Lung (tissue), 12 donors: ENCODE data around the gene DAZAP2. TPM values are rescaled to one million over a fixed set of nuclear protein-coding genes. Genes with fewer than 3 reads are reported as not detected.
A peak's percentile ranks its signal among the peaks of the same experiment; 100 is the strongest.

Source experiments
- ATAC-seq: fragments of 200-7000 bp; cut with Tn5 transposase; one replicate; pipeline ENCODE4 v1.9.1; 2020; ENCODE audit warnings: moderate number of reproducible peaks; ENCODE audit not compliant: insufficient read depth, low FRiP score
- DNase-seq, 3 donors: peaks; one replicate each; pipeline ENCODE4 v3.0.0-alpha.2; 2013 to 2017
- H3K27ac ChIP-seq, 2 donors: one replicate each; pipeline ENCODE4 v1.5.1; 2013; ENCODE audit warnings: mild to moderate bottlenecking in 2 of 2, moderate library complexity in 2 of 2, control low read depth in 1 of 2, inconsistent platforms in 1 of 2, low read depth in 1 of 2, low read length in 1 of 2
- H3K27me3 ChIP-seq, 3 donors: one replicate each; pipeline ENCODE4 v1.5.1; 2013; ENCODE audit warnings: low read length in 2 of 3; ENCODE audit not compliant: control insufficient read depth in 3 of 3, insufficient read depth in 3 of 3
- H3K36me3 ChIP-seq, 4 donors: one replicate each; pipeline ENCODE4 v1.5.1; 2013; ENCODE audit warnings: low read length in 4 of 4, mild to moderate bottlenecking in 1 of 4, moderate library complexity in 1 of 4; ENCODE audit not compliant: control insufficient read depth in 4 of 4, insufficient read depth in 4 of 4
- H3K4me1 ChIP-seq, 5 donors: one replicate each; pipeline ENCODE4 v1.5.1; 2013; ENCODE audit warnings: low read length in 5 of 5, mild to moderate bottlenecking in 2 of 5, moderate library complexity in 1 of 5; ENCODE audit not compliant: control insufficient read depth in 5 of 5, insufficient read depth in 5 of 5
- H3K4me3 ChIP-seq: one replicate; pipeline ENCODE4 v1.5.1; 2013; ENCODE audit warnings: mild to moderate bottlenecking, control low read depth, moderate library complexity
- H3K9ac ChIP-seq, 2 donors: one replicate each; pipeline ENCODE4 v1.5.1; 2013; ENCODE audit warnings: low read length in 2 of 2, control low read depth in 1 of 2; ENCODE audit not compliant: insufficient read depth in 1 of 2
- H3K9me3 ChIP-seq, 4 donors: one replicate each; pipeline ENCODE4 v1.5.1; 2013; ENCODE audit warnings: low read length in 3 of 4, mild to moderate bottlenecking in 1 of 4, moderate library complexity in 1 of 4; ENCODE audit not compliant: control insufficient read depth in 4 of 4, insufficient read depth in 3 of 4
- WGBS, 2 donors: extraction: QIAGEN DNeasy Blood & Tissue Kit; methylation state at CpG; one replicate each; pipeline ENCODE4 v1.1.7; 2013; 5-methylcytosine and 5-hydroxymethylcytosine counted together
- polyA plus RNA-seq, 2 donors: library from polyadenylated mRNA; stranded (reverse); fragments of 200-250 nt; gene quantifications; one replicate each; pipeline ENCODE4 v1.2.1, GENCODE V29; 2013
- total RNA-seq, 2 donors: library from RNA; depleted of rRNA in 1 of 2; stranded (reverse); fragments of >200 nt in 1 of 2; gene quantifications; one replicate each; pipeline ENCODE4 v1.2.1, GENCODE V29; 2014 to 2021
- TF ChIP-seq, protein P1 (sequence below): IDR thresholded peaks from 2 replicates; pipeline ENCODE4 v1.5.1; 2012; ENCODE audit warnings: mild to moderate bottlenecking; ENCODE audit errors: control extremely low read depth, extremely low read depth
- donor health status: control.
- donor health status: control.
- donor health status: Bipolar disorder and iron deficiency.
- donor health status: healthy.
- donor health status: DM: yes; HTN: yes; CAD: no.

The DAZAP2 gene
- total and polyA plus RNA-seq, 4 donors = 146 to 644 (median 201) TPM

DNA sequence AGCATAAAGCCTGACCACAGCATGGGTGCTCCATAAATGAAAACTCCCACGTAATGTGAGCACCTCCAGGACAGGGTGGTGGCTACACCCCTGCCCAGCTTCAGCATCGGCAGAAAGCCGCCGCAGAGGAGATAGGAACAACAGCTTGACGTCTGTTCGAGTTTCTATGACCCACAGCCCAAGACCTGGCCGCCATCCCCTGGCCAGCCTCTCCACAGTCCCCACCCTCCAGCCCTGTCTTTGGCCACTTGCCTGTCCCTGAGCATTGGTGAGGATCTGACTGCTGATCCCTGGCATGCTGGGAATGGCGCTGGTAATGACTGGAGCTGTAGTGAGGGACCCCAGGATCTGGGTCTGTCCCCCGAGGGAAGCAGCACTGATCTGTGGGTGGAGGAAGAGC lies 42.1 kb upstream of the DAZAP2 start:
- no peak overlapping the region for H3K4me3 ChIP-seq
- WGBS, 2 donors = 94 to 95% methylated on average over 9 of the region's 9 CpGs
- H3K4me1 ChIP-seq = peaks cover 0 to 4% (median 0%) of the 10 kb centered on the region in 5 donors
- no peak overlapping the region for H3K27ac ChIP-seq
- no peak for ATAC-seq
- H3K27me3 ChIP-seq = no peaks in the 10 kb centered on the region
- DNase-seq = no peak
- no peaks in the 10 kb centered on the region for H3K9me3 ChIP-seq
- H3K9ac ChIP-seq = no peak overlapping the region
- TF ChIP-seq, protein P1, sequence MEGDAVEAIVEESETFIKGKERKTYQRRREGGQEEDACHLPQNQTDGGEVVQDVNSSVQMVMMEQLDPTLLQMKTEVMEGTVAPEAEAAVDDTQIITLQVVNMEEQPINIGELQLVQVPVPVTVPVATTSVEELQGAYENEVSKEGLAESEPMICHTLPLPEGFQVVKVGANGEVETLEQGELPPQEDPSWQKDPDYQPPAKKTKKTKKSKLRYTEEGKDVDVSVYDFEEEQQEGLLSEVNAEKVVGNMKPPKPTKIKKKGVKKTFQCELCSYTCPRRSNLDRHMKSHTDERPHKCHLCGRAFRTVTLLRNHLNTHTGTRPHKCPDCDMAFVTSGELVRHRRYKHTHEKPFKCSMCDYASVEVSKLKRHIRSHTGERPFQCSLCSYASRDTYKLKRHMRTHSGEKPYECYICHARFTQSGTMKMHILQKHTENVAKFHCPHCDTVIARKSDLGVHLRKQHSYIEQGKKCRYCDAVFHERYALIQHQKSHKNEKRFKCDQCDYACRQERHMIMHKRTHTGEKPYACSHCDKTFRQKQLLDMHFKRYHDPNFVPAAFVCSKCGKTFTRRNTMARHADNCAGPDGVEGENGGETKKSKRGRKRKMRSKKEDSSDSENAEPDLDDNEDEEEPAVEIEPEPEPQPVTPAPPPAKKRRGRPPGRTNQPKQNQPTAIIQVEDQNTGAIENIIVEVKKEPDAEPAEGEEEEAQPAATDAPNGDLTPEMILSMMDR = no peak
- H3K36me3 ChIP-seq = peaks cover 0 to 15% (median 2%) of the 10 kb centered on the region in 4 donors

DNA sequence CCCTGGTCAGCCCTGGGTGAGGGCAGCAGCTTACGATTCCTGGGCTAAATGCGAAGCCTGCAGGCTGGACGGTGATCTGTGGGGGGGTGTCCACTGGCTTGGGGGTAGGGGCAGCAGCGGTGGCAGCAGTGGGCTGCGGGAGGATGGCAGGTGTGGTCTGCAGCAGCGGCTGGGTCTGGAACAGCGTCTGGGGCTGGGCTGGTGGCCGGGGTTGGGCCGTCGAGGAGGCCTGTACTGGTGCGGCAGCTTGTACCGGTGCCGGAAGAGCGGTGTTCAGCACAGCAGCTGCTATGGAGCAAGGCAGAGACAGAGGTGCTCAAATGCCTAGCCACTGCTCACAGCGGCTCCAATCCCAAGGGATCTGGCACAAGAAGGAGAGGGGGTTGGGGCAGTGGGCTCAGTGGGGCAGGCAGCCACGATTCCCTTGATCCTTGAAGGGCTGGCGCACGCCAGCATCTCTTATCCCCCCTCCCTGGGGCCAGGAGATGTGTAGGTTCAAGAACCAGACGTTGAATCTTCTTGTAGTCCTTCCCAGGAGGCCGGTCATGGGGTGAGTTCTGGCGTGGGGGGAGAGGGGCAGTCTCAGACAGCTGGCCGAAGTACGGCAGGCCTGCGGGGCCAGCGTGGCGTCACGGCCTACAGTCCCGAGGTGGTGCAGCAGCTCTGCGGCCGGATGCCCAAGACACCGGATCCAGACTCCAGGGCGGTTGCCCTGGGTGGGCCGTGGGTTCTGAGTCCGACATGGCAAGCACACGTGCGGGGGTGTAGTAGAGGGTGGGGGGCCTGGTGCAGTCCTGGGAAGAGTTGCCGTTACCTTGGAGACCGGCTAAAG lies 40.7 kb upstream of the DAZAP2 start:
- Histone ChIP-seq H3K27me3 (no peaks in the 10 kb centered on the region), H3K9ac (no peak overlapping the region), H3K9me3 (no peaks in the 10 kb centered on the region), H3K27ac (no peak overlapping the region), H3K4me1 (peaks cover 0 to 4% (median 0%) of the 10 kb centered on the region in 5 donors), H3K4me3 (no peak overlapping the region), H3K36me3 (peaks cover 0 to 9% (median 3%) of the 10 kb centered on the region in 4 donors)
- ATAC-seq (no peak), DNase-seq (no peak)
- WGBS, 2 donors = 94 to 95% methylated on average over 38 of the region's 38 CpGs
- TF ChIP-seq, protein P1 = no peak

DNA sequence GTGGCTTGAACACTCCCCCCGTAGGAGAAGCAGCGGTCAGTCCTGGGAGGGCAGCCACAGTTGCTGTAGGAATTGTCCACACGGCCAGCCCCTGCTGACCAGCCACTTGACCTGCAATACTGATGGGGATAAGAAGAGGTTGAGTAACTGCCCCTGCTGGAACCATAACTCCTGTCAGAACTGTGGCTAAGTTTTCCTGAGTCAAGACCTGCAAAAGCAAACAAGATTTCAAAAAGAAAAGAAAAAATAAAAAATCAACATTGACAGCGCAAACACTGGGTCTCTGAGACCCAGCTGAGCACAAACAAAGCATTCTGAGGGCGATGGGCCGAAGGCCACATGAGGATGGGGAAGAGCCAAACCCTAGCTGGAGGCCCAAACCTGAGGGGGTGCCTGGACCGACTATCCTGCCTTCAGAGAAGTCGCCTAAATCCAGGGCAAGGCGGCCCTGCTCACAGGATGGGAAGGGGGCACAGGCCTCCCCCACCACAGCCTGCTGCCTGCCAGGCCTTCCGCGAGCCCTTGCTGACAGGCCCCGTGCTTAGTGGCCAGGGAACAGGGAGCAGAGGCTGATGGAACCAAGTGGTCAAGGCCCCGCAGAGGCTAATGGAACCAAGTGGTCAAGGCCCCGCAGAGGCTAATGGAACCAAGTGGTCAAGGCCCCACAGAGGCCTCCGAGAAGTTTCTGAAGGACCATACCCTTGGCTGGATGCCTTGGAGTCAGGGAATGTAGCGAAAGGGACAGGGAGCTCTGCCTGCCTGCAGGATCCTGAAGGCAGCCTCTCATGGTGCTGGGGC lies 39.9 kb upstream of the DAZAP2 start:
- Histone ChIP-seq H3K9me3 (no peaks in the 10 kb centered on the region), H3K27ac (no peak overlapping the region), H3K4me3 (no peak overlapping the region), H3K9ac (no peak overlapping the region), H3K27me3 (no peaks in the 10 kb centered on the region), H3K4me1 (peaks cover 0 to 4% (median 0%) of the 10 kb centered on the region in 5 donors), H3K36me3 (peaks cover 0 to 10% (median 4%) of the 10 kb centered on the region in 4 donors)
- peak in 1 of 3 donors; percentile 10 for DNase-seq
- no peak for ATAC-seq
- TF ChIP-seq, protein P1 = no peak
- 76 to 89% methylated on average over 16 of the region's 16 CpGs for WGBS, 2 donors
